HEK293 (cell line): ENCODE measurements around the gene ANKRD23.
A peak's percentile ranks its signal among the peaks of the same experiment; 100 is the strongest.

Experiments
- CTCF ChIA-PET: fragments of 350-600 bp; formaldehyde crosslinking; extraction: SDS; loops from one replicate; lab custom pipeline; 2021; ENCODE audit warnings: antibody characterized with exemption; lab: Yijun Ruan, JAX
- POLR2A ChIA-PET: fragments of 300-600 bp; formaldehyde crosslinking; extraction: SDS; loops from one replicate; lab custom pipeline; 2020; ENCODE audit warnings: antibody characterized with exemption, inconsistent platforms; lab: Yijun Ruan, JAX
- H3K27ac ChIP-seq: fragments of 200-500 bp; sonication (Bioruptor generic); 2 replicates; pipeline ENCODE4 v1.5.1; 2014; ENCODE audit warnings: low read depth, low read length, control low read depth, inconsistent platforms; ENCODE audit errors: extremely low read depth
- H3K36me3 ChIP-seq, 2 experiments: fragments of 200-500 bp in 1 of 2; sonication (Bioruptor generic) in 1 of 2; 1 replicate in 1 of 2; 2 replicates in 1 of 2; pipeline ENCODE4 v1.5.1; 2014 to 2017; ENCODE audit warnings: inconsistent platforms in 2 of 2, low read length in 2 of 2; ENCODE audit not compliant: control insufficient read depth in 2 of 2, insufficient read depth in 1 of 2
- H3K4me1 ChIP-seq: fragments of 200-500 bp; sonication (Bioruptor generic); 2 replicates; pipeline ENCODE4 v1.5.1; 2014; ENCODE audit warnings: mild to moderate bottlenecking, low read length, inconsistent platforms; ENCODE audit not compliant: control insufficient read depth, insufficient read depth
- H3K4me3 ChIP-seq: 2 replicates; pipeline ENCODE4 v1.5.1; 2011; ENCODE audit warnings: low read depth, mild to moderate bottlenecking, control low read depth, low read length, moderate library complexity
- H3K9me3 ChIP-seq: fragments of 200-500 bp; sonication (Bioruptor generic); 2 replicates; pipeline ENCODE4 v1.5.1; 2014; ENCODE audit warnings: low read depth, low read length, inconsistent platforms; ENCODE audit not compliant: control insufficient read depth, insufficient read depth
- GLI2 ChIP-seq: fragments of 450-650 bp; formaldehyde crosslinking; IDR thresholded peaks from 2 replicates; pipeline ENCODE4; 2017; ENCODE audit warnings: missing biosample characterization, missing genetic modification characterization, low read depth, borderline replicate concordance
- INSM2 ChIP-seq: fragments of 450-650 bp; formaldehyde crosslinking; IDR thresholded peaks from 2 replicates; pipeline ENCODE4 v1.5.1; 2016; ENCODE audit warnings: missing biosample characterization, missing genetic modification characterization
- PRDM4 ChIP-seq: fragments of 450-650 bp; formaldehyde crosslinking; IDR thresholded peaks from 2 replicates; pipeline ENCODE4 v1.5.1; 2017; ENCODE audit warnings: missing biosample characterization, missing genetic modification characterization
- SCRT2 ChIP-seq: fragments of 450-650 bp; formaldehyde crosslinking; IDR thresholded peaks from 2 replicates; pipeline ENCODE4 v1.5.1; 2016; ENCODE audit warnings: missing biosample characterization, missing genetic modification characterization
- ZBTB8A ChIP-seq: fragments of 450-650 bp; formaldehyde crosslinking; IDR thresholded peaks from 2 replicates; pipeline ENCODE4 v1.5.1; 2016; ENCODE audit warnings: missing biosample characterization, missing genetic modification characterization
- ZNF558 ChIP-seq: fragments of 450-650 bp; formaldehyde crosslinking; IDR thresholded peaks from 2 replicates; pipeline ENCODE4 v1.5.1; 2016; ENCODE audit warnings: missing biosample characterization, missing genetic modification characterization
- ZNF707 ChIP-seq: fragments of 450-650 bp; formaldehyde crosslinking; IDR thresholded peaks from 2 replicates; pipeline ENCODE4 v1.5.1; 2016; ENCODE audit warnings: missing biosample characterization, missing genetic modification characterization
- TF ChIP-seq, protein P1 (sequence below): fragments of 450-650 bp; formaldehyde crosslinking; IDR thresholded peaks from 2 replicates; pipeline ENCODE4 v1.5.1; 2016; ENCODE audit warnings: missing biosample characterization, missing genetic modification characterization
- TF ChIP-seq, protein P2 (sequence below): fragments of 450-650 bp; formaldehyde crosslinking; IDR thresholded peaks from 2 replicates; pipeline ENCODE4 v1.5.1; 2016; ENCODE audit warnings: missing biosample characterization, missing genetic modification characterization
- TF ChIP-seq, protein P3 (sequence below): fragments of 450-650 bp; formaldehyde crosslinking; IDR thresholded peaks from 2 replicates; pipeline ENCODE4 v1.5.1; 2016; ENCODE audit warnings: missing biosample characterization, missing genetic modification characterization
- TF ChIP-seq, protein P4 (sequence below): fragments of 450-650 bp; formaldehyde crosslinking; conservative IDR thresholded peaks from 2 replicates; pipeline ENCODE4 v1.5.1; 2016; ENCODE audit warnings: low read depth, missing biosample characterization, missing genetic modification characterization

ANKRD23 gene

DNA sequence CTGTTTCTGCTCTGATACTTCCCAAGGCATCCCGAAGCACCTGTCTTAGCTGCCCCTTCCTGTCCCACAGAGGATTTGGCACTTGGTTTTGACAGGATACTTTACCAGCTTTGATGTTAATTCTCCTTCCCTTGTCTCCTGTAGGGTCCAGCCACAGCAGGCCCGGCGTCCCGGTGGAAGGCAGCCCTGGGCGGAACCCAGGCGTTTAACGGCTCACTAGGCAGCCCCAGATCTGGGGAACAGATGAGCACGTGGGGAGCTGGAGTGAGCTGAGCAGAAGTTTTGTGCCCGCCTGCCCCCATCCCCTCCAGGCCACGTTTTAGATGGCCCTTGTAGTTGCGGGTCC is 11.4 kb downstream of the ANKRD23 start:
- Histone ChIP-seq H3K4me3 (no peak overlapping the region), H3K27ac (peak overlapping the region; percentile 46; the same call in 1 of the 2 replicates), H3K9me3 (no peaks in the 10 kb centered on the region)
- POLR2A ChIA-PET: interaction anchor here (1.0 to 2.1 kb wide), 3 partner anchors 8 to 16 kb away, joined by 4 to 6 read pairs (median 4); partner anchors contain the start of gene CNNM3
- TF ChIP-seq INSM2 (tag by site-specific recombination) (no peak), SCRT2 (tag by site-specific recombination) (no peak), GLI2 (no peak), ZBTB8A (no peak), ZNF707 (tag by site-specific recombination) (no peak), PRDM4 (tag by site-specific recombination) (no peak), ZNF558 (tag by site-specific recombination) (no peak)
- TF ChIP-seq, protein P1, sequence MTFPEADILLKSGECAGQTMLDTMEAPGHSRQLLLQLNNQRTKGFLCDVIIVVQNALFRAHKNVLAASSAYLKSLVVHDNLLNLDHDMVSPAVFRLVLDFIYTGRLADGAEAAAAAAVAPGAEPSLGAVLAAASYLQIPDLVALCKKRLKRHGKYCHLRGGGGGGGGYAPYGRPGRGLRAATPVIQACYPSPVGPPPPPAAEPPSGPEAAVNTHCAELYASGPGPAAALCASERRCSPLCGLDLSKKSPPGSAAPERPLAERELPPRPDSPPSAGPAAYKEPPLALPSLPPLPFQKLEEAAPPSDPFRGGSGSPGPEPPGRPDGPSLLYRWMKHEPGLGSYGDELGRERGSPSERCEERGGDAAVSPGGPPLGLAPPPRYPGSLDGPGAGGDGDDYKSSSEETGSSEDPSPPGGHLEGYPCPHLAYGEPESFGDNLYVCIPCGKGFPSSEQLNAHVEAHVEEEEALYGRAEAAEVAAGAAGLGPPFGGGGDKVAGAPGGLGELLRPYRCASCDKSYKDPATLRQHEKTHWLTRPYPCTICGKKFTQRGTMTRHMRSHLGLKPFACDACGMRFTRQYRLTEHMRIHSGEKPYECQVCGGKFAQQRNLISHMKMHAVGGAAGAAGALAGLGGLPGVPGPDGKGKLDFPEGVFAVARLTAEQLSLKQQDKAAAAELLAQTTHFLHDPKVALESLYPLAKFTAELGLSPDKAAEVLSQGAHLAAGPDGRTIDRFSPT (tag by site-specific recombination): no peak
- TF ChIP-seq, protein P2, sequence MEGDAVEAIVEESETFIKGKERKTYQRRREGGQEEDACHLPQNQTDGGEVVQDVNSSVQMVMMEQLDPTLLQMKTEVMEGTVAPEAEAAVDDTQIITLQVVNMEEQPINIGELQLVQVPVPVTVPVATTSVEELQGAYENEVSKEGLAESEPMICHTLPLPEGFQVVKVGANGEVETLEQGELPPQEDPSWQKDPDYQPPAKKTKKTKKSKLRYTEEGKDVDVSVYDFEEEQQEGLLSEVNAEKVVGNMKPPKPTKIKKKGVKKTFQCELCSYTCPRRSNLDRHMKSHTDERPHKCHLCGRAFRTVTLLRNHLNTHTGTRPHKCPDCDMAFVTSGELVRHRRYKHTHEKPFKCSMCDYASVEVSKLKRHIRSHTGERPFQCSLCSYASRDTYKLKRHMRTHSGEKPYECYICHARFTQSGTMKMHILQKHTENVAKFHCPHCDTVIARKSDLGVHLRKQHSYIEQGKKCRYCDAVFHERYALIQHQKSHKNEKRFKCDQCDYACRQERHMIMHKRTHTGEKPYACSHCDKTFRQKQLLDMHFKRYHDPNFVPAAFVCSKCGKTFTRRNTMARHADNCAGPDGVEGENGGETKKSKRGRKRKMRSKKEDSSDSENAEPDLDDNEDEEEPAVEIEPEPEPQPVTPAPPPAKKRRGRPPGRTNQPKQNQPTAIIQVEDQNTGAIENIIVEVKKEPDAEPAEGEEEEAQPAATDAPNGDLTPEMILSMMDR (tag by site-specific recombination): no peak
- TF ChIP-seq, protein P3, sequence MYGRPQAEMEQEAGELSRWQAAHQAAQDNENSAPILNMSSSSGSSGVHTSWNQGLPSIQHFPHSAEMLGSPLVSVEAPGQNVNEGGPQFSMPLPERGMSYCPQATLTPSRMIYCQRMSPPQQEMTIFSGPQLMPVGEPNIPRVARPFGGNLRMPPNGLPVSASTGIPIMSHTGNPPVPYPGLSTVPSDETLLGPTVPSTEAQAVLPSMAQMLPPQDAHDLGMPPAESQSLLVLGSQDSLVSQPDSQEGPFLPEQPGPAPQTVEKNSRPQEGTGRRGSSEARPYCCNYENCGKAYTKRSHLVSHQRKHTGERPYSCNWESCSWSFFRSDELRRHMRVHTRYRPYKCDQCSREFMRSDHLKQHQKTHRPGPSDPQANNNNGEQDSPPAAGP (tag by site-specific recombination): no peak
- TF ChIP-seq, protein P4, sequence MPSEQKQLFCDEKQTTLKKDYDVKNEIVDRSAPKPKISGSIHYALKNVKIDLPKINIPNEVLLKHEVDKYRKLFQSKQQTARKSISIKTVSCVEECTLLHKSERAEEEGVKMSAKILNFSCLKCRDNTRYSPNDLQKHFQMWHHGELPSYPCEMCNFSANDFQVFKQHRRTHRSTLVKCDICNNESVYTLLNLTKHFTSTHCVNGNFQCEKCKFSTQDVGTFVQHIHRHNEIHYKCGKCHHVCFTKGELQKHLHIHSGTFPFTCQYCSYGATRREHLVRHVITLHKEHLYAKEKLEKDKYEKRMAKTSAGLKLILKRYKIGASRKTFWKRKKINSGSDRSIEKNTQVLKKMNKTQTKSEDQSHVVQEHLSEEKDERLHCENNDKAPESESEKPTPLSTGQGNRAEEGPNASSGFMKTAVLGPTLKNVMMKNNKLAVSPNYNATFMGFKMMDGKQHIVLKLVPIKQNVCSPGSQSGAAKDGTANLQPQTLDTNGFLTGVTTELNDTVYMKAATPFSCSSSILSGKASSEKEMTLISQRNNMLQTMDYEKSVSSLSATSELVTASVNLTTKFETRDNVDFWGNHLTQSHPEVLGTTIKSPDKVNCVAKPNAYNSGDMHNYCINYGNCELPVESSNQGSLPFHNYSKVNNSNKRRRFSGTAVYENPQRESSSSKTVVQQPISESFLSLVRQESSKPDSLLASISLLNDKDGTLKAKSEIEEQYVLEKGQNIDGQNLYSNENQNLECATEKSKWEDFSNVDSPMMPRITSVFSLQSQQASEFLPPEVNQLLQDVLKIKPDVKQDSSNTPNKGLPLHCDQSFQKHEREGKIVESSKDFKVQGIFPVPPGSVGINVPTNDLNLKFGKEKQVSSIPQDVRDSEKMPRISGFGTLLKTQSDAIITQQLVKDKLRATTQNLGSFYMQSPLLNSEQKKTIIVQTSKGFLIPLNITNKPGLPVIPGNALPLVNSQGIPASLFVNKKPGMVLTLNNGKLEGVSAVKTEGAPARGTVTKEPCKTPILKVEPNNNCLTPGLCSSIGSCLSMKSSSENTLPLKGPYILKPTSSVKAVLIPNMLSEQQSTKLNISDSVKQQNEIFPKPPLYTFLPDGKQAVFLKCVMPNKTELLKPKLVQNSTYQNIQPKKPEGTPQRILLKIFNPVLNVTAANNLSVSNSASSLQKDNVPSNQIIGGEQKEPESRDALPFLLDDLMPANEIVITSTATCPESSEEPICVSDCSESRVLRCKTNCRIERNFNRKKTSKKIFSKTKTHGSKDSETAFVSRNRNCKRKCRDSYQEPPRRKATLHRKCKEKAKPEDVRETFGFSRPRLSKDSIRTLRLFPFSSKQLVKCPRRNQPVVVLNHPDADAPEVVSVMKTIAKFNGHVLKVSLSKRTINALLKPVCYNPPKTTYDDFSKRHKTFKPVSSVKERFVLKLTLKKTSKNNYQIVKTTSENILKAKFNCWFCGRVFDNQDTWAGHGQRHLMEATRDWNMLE (tag by site-specific recombination): no peak
- TF ChIP-seq, all 188 proteins: peak for 0
- Histone ChIP-seq H3K36me3 (peaks cover 26 to 78% of the 10 kb centered on the region in 2 experiments), H3K4me1 (peaks cover 4% of the 10 kb centered on the region; the same call in 1 of the 2 replicates)
- CTCF ChIA-PET: interaction anchor here (1.7 kb wide), 1 partner anchor 24 kb away, joined by 3 read pairs; no protein-coding TSS in a partner anchor
